WI38 (cell line): ENCODE results near the gene SFSWAP.

Experiments
- H3K4me3 ChIP-seq: 2 replicates; pipeline ENCODE4 v1.5.1; 2011; ENCODE audit warnings: low read depth, mild to moderate bottlenecking, control low read depth, low read length
- CTCF ChIP-seq: IDR thresholded peaks from 2 replicates; pipeline ENCODE4 v1.5.1; 2012; ENCODE audit warnings: low read depth, mild to moderate bottlenecking, control low read depth, low read length

The SFSWAP gene

DNA sequence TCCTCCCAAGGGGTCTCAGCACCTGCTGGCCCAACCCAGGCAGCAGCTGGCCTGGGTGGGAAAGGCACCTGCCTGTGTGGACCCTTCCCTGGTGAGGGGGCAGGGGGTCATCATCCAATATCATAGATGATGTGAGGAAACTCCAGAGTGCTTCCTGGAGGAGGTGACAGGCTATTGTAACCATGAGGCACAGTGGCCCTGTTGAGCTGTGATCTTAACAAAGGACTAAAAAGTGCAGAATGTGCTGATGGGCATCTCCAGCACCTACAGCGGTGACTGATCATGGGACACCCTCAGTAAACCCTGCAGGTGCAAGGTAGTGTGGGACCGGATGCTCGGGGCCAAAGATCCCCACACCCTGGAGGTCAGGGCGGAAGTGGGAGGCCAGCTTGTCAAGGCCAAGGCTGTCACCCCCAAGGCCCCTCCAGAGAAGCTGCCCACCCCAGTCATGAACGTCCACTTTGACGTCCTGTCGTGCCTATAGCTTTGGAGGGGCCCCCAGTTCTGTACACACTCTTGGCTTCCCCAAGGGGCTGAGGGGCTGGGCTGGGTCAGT lies 124.8 kb downstream of the SFSWAP start:
- TF ChIP-seq CTCF: no peak
- no peak overlapping the region for H3K4me3 ChIP-seq

GRCh38 chr12:131836193-131836592 lies 125.3 kb downstream of the SFSWAP start:
- H3K4me3 ChIP-seq: no peak overlapping the region
- no peak; the same call in 1 of the 2 replicates for TF ChIP-seq CTCF

- no peak overlapping the region for H3K4me3 ChIP-seq
- no peak for TF ChIP-seq CTCF
Measured at GRCh38 chr12:131836714-131837397, 126.0 kb downstream of the SFSWAP start.

DNA sequence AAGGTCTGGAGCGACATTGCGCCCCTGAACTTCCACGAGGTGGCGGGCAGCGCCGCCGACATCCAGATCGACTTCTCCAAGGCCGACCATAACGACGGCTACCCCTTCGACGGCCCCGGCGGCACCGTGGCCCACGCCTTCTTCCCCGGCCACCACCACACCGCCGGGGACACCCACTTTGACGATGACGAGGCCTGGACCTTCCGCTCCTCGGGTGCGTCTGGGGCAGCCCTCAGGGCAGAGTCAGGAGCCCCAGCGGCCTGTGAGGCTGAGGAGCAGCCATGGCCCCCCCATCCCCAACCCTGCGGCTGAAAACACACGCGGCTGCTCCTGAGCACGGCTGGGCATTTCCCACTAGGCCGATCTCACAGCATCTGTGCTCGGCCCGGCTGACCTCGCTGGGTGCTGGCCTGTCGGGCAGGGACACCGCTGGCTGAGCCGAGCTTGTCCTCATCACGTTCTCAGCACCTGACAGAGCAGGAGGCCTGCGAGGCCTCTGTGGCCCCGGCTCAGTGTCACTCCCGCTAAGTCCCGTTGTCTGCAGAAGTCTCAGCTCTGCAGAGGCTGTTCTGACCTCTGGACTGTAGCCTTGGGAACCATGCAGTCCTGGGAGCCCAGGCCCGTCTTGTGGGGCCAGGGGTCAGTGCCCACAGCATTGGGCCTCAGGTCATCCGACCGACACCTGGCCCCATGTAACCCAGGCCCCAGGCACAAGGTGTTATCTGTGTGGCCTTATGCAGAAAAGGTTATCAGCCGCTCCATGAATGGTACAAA lies 129.9 kb downstream of the SFSWAP start:
- TF ChIP-seq CTCF: no peak
- no peak overlapping the region for H3K4me3 ChIP-seq

DNA sequence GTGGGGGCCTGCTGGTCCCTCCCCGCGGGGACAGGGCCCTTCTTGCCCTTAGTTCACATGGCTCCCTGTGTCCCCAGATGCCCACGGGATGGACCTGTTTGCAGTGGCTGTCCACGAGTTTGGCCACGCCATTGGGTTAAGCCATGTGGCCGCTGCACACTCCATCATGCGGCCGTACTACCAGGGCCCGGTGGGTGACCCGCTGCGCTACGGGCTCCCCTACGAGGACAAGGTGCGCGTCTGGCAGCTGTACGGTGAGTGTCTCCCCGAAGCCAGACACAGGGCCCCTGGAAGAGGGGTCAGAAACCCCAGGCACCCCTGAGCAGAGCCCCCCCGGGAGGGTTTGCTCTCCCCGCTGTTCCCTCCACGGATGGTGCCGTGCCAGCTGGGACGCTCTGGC lies 130.7 kb downstream of the SFSWAP start:
- no peak for TF ChIP-seq CTCF
- H3K4me3 ChIP-seq: no peak overlapping the region

GRCh38 chr12:131842169-131842568 lies 131.3 kb downstream of the SFSWAP start:
- no peak for TF ChIP-seq CTCF
- no peak overlapping the region for H3K4me3 ChIP-seq

GRCh38 chr12:131843527-131843926 lies 132.6 kb downstream of the SFSWAP start:
- TF ChIP-seq CTCF: no peak
- no peak overlapping the region for H3K4me3 ChIP-seq
